Effector memory CD8-positive, alpha-beta T cell (primary cell): ENCODE measurements around the gene MSRB3.

Experiments
- ATAC-seq: fragments of 150-1000 bp; cut with Tn5 transposase; replicated peaks from 2 replicates; pipeline ENCODE4 v1.10.0; 2021; ENCODE audit warnings: mild to moderate bottlenecking, moderate library complexity
- DNase-seq, 3 experiments: peaks; one replicate each; pipeline ENCODE4 v3.0.0; 2021
- H3K27ac Mint-ChIP-seq, 2 donors: one replicate each; pipeline ENCODE4 v1.8.0; 2022; ENCODE audit warnings: mild to moderate bottlenecking in 2 of 2, mixed read lengths in 2 of 2, moderate library complexity in 2 of 2
- H3K27me3 Mint-ChIP-seq, 2 donors: one replicate each; pipeline ENCODE4 v1.8.0; 2022; ENCODE audit warnings: mixed read lengths in 2 of 2
- H3K36me3 Mint-ChIP-seq: one replicate; pipeline ENCODE4 v1.8.0; 2022; ENCODE audit warnings: mild to moderate bottlenecking, moderate library complexity, mixed read lengths; ENCODE audit not compliant: insufficient read depth
- H3K4me1 Mint-ChIP-seq, 2 donors: one replicate each; pipeline ENCODE4 v1.8.0; 2022; ENCODE audit warnings: low read depth in 2 of 2, mixed read lengths in 2 of 2
- H3K4me3 Mint-ChIP-seq, 2 donors: one replicate each; pipeline ENCODE4 v1.8.0; 2022; ENCODE audit warnings: mild to moderate bottlenecking in 2 of 2, mixed read lengths in 2 of 2, moderate library complexity in 2 of 2
- H3K9me3 Mint-ChIP-seq, 2 donors: one replicate each; pipeline ENCODE4 v1.8.0; 2022; ENCODE audit warnings: mixed read lengths in 2 of 2

The MSRB3 gene

DNA sequence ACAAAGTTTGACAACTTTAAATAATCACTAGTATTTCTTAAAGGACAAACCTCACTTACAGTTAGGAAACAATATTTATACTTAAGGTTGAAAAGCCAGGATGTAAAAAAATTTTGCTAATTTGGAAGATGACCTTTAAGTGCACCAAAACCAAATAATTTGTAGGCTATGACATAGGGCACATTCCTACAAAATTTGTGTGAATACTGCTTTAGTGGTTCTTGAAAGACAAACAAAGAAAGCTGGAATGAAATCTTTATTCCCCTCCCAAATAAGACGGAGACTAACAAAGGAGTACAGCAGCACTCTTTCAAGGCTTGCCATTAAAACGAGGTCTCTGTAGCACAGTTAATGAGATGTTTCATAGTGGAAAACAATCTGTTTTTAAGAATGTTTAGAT lies 45.6 kb downstream of the MSRB3 start:
- H3K4me1 Mint-ChIP-seq: no peaks in the 10 kb centered on the region
- no peak overlapping the region for H3K27ac Mint-ChIP-seq
- no peak overlapping the region for H3K4me3 Mint-ChIP-seq
- H3K9me3 Mint-ChIP-seq: no peaks in the 10 kb centered on the region
- no peaks in the 10 kb centered on the region for H3K36me3 Mint-ChIP-seq
- no peak for DNase-seq
- peaks cover 0 to 9% of the 10 kb centered on the region in 2 donors for H3K27me3 Mint-ChIP-seq
- no peak for ATAC-seq

DNA sequence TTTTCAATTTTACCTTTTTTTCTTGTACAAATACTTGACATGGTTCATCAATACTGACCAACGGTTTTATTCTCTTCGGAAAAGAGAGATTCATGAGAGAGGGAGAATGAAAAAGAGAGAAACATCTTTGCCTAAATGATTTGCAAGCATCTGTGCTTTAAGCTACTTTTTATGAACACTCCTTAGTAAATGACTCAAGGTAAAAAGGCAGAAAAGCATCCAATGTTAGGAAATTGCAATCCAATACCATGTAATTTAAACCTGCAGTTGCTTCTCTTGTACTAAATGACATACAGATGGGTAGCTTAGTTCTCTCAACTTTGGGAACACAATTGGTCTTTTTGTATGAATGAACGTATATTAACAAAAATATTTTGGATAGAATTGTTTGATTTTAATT lies 46.1 kb downstream of the MSRB3 start:
- no peak for DNase-seq
- Mint-ChIP-seq H3K4me3 (no peak overlapping the region), H3K36me3 (no peaks in the 10 kb centered on the region), H3K27me3 (peaks cover 0 to 6% of the 10 kb centered on the region in 2 donors), H3K4me1 (no peaks in the 10 kb centered on the region), H3K27ac (no peak overlapping the region), H3K9me3 (no peaks in the 10 kb centered on the region)
- ATAC-seq: no peak

DNA sequence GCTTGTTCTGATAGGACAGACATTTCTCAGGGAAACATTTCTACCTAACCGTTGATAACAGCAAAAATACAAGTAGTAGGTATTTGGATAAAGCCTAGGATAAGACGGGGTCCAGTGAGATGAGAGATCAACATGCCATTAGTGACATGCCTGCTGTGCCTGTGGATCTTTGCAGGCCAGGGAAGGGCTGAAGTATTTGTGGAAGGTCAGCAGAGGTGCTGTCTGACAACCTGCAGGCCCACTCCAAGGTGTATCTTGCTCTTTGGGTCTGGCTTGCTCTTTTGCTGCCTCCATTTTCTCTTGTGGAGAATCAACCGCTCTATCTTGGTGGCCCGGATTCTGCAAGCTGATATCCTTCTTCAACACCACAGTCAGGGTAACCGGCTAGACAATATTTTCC lies 46.7 kb downstream of the MSRB3 start:
- ATAC-seq: no peak
- Mint-ChIP-seq H3K27me3 (peaks cover 0 to 6% of the 10 kb centered on the region in 2 donors), H3K27ac (no peak overlapping the region), H3K4me1 (no peaks in the 10 kb centered on the region), H3K9me3 (no peaks in the 10 kb centered on the region), H3K4me3 (no peak overlapping the region), H3K36me3 (no peaks in the 10 kb centered on the region)
- no peak for DNase-seq

DNA sequence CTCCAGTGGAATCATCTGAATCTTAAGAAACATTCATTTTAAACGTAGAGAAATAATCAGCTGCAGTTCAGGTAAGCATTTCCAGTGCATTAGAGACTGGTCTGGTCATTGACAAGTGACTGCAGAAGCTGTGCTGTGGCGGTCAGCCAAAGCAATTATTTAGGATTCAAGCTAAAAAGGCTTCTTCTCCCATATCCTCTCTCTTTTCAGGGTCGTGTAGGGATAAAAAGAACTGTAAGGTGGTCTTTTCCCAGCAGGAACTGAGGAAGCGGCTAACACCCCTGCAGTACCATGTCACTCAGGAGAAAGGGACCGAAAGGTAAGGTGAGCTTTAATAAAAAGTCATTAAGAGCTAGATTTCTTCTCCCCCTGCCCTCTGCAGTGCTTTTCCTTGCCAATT lies 48.1 kb downstream of the MSRB3 start:
- no peaks in the 10 kb centered on the region for H3K9me3 Mint-ChIP-seq

DNA sequence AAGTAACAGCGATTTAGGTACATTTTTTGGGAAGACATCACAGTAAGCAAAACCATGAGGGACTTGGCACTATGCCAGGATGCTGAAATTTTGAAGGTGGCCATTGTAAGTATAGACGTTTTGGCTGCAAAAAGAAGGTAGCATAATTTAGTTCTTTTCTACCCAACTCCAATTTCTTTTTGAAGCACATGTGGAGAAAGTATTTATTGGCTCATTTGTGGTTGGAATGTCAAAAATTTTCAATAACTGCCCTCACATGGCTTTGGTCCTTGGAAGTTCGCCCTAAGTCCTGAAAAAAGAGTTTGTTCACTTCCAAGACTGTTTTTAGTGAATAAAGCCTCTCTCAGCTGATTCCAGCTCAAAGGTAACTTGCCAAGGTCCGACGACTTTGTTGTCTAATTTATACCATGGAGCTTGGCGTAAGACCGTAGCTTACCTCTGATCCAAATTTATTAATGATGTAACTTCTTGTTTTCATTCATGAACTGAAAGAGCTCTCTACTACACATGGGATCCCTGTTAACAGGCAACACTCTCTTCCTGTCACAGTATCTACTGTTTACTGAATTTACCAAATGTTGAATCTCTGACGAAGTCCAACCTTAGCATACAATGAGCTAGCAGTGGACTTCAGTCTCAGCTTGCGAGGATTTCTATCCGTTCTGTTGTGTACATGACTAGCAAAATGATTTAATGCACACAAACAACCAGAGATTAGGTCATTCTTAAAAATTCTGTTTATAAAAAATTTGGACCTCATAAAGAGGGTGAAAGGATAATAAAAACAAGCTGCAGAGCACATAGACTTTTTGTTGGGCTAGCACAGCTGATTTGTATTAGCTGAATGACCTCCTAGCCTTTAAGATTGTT lies 49.0 kb downstream of the MSRB3 start:
- Mint-ChIP-seq H3K27me3 (peaks cover 10 to 13% of the 10 kb centered on the region in 2 donors), H3K36me3 (no peaks in the 10 kb centered on the region), H3K27ac (no peak overlapping the region), H3K4me3 (no peak overlapping the region), H3K9me3 (no peaks in the 10 kb centered on the region), H3K4me1 (no peaks in the 10 kb centered on the region)
- ATAC-seq: no peak
- no peak for DNase-seq

More for the DNA sequence above, 48.1 kb downstream of the MSRB3 start:
- H3K4me1 Mint-ChIP-seq: no peaks in the 10 kb centered on the region
- no peak for ATAC-seq
- no peak overlapping the region for H3K27ac Mint-ChIP-seq
- no peak overlapping the region for H3K4me3 Mint-ChIP-seq
- DNase-seq: no peak
- H3K27me3 Mint-ChIP-seq: peaks cover 7 to 13% of the 10 kb centered on the region in 2 donors
- H3K36me3 Mint-ChIP-seq: no peaks in the 10 kb centered on the region

DNA sequence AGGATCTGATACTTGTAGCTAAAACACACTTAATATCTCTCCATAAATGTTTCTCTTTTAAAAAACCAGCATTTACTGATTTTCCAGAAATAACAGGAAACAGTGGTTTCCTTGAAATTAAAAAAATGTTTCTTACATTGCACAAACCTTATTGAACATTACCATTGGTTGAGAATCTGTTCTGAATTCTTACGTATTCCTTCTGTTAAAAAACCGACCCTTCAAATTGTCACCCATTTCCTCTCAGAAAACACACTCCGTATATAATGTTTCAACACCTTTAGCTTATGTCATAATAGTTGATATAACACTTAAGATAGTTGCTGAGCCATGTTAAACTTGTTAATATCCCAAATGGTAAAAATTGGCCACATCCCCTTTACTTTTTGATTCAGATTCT lies 51.2 kb downstream of the MSRB3 start:
- ATAC-seq (no peak), DNase-seq (no peak)
- Mint-ChIP-seq H3K4me1 (no peaks in the 10 kb centered on the region), H3K27me3 (peaks cover 18 to 21% of the 10 kb centered on the region in 2 donors), H3K36me3 (no peaks in the 10 kb centered on the region), H3K4me3 (no peak overlapping the region), H3K9me3 (no peaks in the 10 kb centered on the region), H3K27ac (no peak overlapping the region)

DNA sequence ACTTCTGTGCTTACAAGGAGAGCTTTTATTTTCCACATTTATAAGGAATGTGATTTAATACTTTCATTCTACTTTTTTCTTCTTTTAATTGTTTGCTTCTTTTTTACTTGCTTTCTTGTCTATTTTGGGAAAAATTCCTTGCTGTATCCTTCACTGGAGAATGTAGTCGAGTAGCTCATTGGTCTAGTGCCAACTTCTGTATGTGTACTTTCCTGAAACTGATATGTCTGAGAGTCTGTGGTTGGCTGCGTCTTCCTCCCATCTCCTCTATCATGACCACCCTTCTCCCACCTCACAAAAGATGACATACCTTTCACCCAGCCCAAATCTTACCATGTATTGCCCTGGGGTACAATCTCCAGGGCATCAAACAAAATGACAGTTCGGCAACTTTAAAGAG lies 51.8 kb downstream of the MSRB3 start:
- no peaks in the 10 kb centered on the region for H3K4me1 Mint-ChIP-seq
- H3K4me3 Mint-ChIP-seq: no peak overlapping the region
- DNase-seq (no peak), ATAC-seq (no peak)
- no peaks in the 10 kb centered on the region for H3K36me3 Mint-ChIP-seq
- H3K27ac Mint-ChIP-seq: no peak overlapping the region
- peaks cover 20 to 21% of the 10 kb centered on the region in 2 donors for H3K27me3 Mint-ChIP-seq
- H3K9me3 Mint-ChIP-seq: no peaks in the 10 kb centered on the region

DNA sequence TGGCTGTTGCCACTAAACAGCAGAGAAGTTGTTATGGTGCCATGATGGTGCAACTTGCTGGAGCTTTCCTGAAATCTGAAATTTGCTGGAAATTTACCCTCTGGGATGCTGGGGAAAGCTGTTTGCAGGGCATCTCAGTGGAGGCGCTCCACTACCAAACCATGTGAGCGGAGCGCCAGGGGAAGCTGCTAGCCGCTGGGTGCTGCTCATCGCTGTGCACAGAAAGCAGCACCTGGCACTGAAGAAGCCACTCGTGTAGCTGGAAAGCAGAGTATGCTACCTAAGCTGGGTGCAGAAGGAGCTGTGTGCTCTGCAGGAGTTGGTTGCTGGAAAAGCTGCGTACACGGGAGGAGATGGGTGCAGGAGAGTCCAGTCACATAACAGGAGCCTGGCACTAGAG lies 53.0 kb downstream of the MSRB3 start:
- no peak overlapping the region for H3K4me3 Mint-ChIP-seq
- H3K27ac Mint-ChIP-seq: no peak overlapping the region
- ATAC-seq: no peak
- no peaks in the 10 kb centered on the region for H3K4me1 Mint-ChIP-seq
- H3K36me3 Mint-ChIP-seq: no peaks in the 10 kb centered on the region
- DNase-seq: no peak
- no peaks in the 10 kb centered on the region for H3K9me3 Mint-ChIP-seq
- peaks cover 26 to 27% of the 10 kb centered on the region in 2 donors for H3K27me3 Mint-ChIP-seq

DNA sequence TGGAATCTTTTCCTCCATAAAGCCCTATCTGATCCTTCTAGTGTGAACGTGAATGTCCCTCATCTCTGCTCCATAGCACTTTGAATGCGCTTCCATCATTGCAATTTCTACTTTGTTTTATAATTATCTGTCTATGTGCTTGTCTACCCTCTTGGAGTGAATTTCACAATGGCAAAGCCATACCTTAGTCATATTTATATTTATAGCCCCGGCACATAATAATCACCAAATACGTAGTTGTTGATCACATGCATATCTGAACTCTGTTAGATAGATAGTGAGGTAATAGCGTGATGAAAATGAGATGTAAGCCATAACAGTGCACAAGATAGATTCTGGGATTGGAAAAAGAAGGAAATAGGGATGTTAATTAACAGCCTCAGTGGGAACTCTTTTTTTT lies 55.2 kb downstream of the MSRB3 start:
- H3K9me3 Mint-ChIP-seq: no peaks in the 10 kb centered on the region
- H3K27me3 Mint-ChIP-seq: peaks cover 26 to 27% of the 10 kb centered on the region in 2 donors
- no peak for ATAC-seq
- no peak overlapping the region for H3K27ac Mint-ChIP-seq
- H3K36me3 Mint-ChIP-seq: no peaks in the 10 kb centered on the region
- no peak overlapping the region for H3K4me3 Mint-ChIP-seq
- DNase-seq: no peak
- H3K4me1 Mint-ChIP-seq: no peaks in the 10 kb centered on the region

DNA sequence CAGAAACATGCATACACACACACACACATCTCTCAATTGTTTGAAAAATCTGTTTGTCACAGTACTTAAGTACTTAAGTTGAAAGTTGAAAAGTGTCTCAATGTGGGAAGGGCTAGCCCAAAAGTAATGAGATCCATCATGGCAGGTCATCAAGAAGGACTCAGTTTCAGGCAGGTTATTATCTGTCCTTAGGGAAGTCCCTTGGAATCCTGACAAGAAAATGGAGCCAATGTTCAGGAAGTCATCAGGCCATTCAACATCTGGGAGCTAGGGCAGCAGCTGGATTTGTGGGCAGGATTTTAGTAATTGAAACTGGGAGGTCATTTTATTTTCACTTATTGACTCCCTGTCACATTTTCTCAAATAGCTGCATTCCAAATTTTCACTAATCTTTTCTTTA lies 56.0 kb downstream of the MSRB3 start:
- Mint-ChIP-seq H3K4me1 (no peaks in the 10 kb centered on the region), H3K27ac (no peak overlapping the region), H3K27me3 (peaks cover 26 to 27% of the 10 kb centered on the region in 2 donors), H3K36me3 (no peaks in the 10 kb centered on the region), H3K9me3 (no peaks in the 10 kb centered on the region), H3K4me3 (no peak overlapping the region)
- DNase-seq (no peak), ATAC-seq (no peak)

DNA sequence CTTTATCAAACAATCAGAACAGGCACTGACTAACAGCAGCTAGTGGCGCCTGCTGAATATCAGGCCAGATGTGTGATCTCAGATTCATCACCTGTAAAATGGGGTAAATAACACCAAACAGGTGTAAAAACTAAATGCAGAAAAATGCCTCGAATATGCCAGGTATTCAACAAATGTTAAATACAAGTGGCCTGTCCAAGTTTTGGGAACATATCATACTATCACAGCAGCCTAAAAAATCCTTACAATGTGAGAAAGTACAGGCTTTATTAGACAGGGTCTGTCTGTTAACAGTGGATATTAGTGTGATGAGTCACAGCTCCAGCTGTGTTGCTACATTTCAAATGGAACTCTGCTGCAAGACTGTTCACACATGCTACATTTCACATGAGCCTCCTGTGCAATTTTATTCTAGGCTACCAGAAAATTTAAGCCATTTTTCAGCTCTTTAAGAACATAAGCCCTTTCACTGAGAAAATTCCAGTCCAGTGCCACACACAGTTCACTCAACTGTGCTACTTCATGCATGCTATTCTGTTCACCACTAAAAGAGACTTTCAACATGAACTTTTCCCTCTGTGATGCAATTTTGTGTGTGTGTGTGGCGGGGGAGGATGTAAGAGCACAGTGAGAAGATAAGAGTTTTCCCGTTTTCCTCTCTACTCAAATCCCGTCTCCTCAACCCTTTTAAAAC lies 56.7 kb downstream of the MSRB3 start:
- ATAC-seq (no peak), DNase-seq (no peak)

DNA sequence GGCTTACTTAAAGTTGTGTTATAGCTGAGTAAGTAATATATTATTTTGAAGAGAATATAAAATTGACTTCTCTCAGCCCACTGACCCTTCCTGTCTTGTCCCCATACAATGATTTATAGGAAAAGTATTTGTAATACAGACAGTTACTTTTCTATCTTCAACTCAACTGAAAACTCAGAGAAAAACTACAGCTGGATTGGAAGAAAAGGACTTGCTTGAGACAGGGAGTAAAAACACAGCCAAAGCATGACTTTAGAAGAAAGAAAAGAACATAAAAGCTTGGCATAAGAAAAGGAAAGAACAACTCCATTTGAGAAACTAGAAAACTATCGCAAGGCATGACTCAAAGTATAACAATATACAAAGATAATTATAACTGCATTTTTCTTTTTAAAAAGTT lies 57.5 kb downstream of the MSRB3 start:
- Mint-ChIP-seq H3K27ac (no peak overlapping the region), H3K4me3 (no peak overlapping the region), H3K9me3 (no peaks in the 10 kb centered on the region), H3K27me3 (peaks cover 21 to 26% of the 10 kb centered on the region in 2 donors), H3K4me1 (no peaks in the 10 kb centered on the region), H3K36me3 (no peaks in the 10 kb centered on the region)
- no peak for ATAC-seq
- no peak for DNase-seq

More for the DNA sequence above, 56.7 kb downstream of the MSRB3 start:
- Mint-ChIP-seq H3K4me1 (no peaks in the 10 kb centered on the region), H3K27ac (no peak overlapping the region), H3K9me3 (no peaks in the 10 kb centered on the region), H3K27me3 (peaks cover 26 to 27% of the 10 kb centered on the region in 2 donors), H3K36me3 (no peaks in the 10 kb centered on the region), H3K4me3 (no peak overlapping the region)

DNA sequence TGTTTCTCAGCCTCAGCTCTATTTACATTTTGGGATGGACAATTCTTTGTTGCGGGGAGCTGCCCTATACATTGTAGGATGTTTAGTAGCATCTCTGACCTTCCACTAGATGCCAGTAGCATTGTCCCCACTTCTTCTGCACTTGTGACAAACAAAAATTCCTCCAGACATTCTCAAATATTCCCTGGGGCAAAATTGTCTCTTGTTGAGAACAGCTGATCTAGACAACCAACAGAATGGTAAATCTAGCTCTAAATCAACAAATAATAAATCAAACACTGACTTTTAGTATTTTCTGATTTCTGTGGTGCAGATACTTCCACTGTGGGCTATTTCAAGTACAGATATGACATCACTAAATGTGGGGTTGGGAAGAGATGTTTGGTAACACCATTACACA lies 60.7 kb downstream of the MSRB3 start:
- H3K4me1 Mint-ChIP-seq: no peaks in the 10 kb centered on the region
- DNase-seq: no peak
- no peaks in the 10 kb centered on the region for H3K36me3 Mint-ChIP-seq
- H3K27me3 Mint-ChIP-seq: peaks cover 10% of the 10 kb centered on the region in 2 donors
- H3K27ac Mint-ChIP-seq: no peak overlapping the region
- no peak for ATAC-seq
- no peaks in the 10 kb centered on the region for H3K9me3 Mint-ChIP-seq
- no peak overlapping the region for H3K4me3 Mint-ChIP-seq

DNA sequence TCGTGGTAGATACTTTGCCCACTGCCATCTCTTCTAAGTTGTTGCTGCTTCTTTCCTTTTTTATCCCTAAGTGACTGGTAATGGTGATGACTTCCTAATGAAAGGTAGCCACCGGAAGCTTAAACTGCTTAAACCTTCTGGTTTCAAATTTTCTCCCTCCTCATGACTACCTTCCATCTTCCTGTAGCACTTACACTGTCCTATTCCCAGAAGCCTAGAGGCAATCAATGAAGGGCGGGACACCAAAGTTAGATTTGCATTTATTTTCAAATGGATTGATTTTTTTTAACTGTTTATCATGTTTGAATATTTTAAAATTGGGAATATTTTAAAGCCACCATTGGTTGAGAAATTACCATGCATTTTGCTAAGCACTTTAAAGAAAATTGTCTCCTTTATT lies 64.7 kb downstream of the MSRB3 start:
- Mint-ChIP-seq H3K36me3 (no peaks in the 10 kb centered on the region), H3K4me3 (no peak overlapping the region), H3K4me1 (no peaks in the 10 kb centered on the region), H3K9me3 (no peaks in the 10 kb centered on the region), H3K27me3 (peaks cover 0 to 5% of the 10 kb centered on the region in 2 donors), H3K27ac (no peak overlapping the region)
- DNase-seq: no peak
- ATAC-seq: no peak
